ENCODE results near the gene ZNF544.
A peak's percentile ranks its signal among the peaks of the same experiment; 100 is the strongest.

The ZNF544 gene

DNA sequence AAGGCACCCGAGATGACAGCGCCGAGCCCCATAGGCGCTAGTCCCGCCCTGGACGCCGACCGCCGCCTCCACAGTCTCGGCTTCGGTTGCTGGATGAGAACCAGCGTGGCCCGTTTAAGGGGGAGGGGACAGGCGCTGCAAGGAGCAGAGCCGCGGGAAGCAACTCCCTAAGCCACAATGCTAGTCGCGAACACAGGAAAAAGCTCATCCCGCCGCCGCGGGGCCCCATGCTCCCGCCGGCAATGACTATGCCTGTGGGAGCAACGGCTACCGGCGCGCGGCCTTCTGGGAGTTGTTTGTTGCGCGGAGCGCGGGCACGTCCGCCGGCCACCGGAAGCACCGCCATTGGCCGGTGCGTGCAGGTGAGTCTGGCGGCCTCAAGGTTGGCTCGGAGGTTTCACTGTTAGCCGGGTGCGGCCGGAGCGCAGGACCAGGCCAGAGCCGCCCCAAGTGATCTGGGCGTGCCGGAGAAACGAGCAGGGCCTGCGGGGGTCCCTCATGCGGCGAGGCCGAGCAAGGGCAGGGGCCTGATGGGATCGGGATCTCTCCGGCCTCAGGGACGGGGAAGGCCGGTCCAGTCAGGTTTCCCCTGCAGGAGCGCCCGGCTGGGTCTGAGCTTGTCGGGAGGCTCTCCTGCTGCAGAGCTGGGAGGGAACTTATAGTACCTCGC lies at the start of gene ZNF544:
TSS of gene ZNF544 (plus strand) at position 330 of the 670 bp plus-strand sequence. CDS start 15,110 bp downstream, outside the sequence.
- TF ChIP-seq CTCF (conservative IDR thresholded peaks at IDR 0.05), result no peak
- TF ChIP-seq ZFX (IDR thresholded peaks at IDR 0.05), result peak; percentile 94
- peak within 1 kb of the TSS; percentile 89 for H3K27ac ChIP-seq

GRCh38 chr19:58181902-58182576 lies 46.7 kb upstream of the ZNF544 start:
- no peak for TF ChIP-seq ZFX (IDR thresholded peaks at IDR 0.05)
- TF ChIP-seq CTCF (conservative IDR thresholded peaks at IDR 0.05), result peak; percentile 75
- no peak overlapping the region; the same call in 1 of the 2 replicates for H3K27ac ChIP-seq

DNA sequence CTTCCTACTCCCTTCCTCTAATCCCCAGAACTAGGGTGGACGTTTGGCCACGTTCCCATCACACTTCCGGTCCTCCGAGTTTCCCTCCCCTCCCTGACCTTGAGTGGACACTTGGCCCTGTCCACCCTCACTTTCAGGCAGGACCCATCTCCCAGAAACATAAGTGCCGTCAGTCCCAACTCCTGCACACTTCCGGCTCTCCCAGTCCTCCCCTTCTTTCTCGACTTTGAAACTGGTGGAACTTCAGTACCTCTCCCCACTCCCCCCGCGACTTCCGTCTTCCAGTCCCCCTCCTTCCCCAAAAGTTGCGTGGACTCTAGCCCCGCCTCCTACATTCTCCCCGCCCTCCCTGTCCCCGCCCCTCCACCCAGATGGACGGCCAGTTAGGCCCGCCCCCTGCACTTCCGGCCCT lies 46.1 kb upstream of the ZNF544 start:
- TF ChIP-seq CTCF (conservative IDR thresholded peaks at IDR 0.05), result no peak
- TF ChIP-seq ZFX (IDR thresholded peaks at IDR 0.05), result no peak
- peak overlapping the region; percentile 74 for H3K27ac ChIP-seq

- H3K27ac ChIP-seq, result peak within 1 kb of the TSS; percentile 74
- TF ChIP-seq ZFX (IDR thresholded peaks at IDR 0.05) (no peak), CTCF (conservative IDR thresholded peaks at IDR 0.05) (no peak)
Measured at GRCh38 chr19:58182989-58183816, 45.5 kb upstream of the ZNF544 start, which contains the start of gene ZNF274. Gene ZNF274 (plus strand): TSS chr19:58183061. CDS start chr19:58183966, 905 bp downstream.

DNA sequence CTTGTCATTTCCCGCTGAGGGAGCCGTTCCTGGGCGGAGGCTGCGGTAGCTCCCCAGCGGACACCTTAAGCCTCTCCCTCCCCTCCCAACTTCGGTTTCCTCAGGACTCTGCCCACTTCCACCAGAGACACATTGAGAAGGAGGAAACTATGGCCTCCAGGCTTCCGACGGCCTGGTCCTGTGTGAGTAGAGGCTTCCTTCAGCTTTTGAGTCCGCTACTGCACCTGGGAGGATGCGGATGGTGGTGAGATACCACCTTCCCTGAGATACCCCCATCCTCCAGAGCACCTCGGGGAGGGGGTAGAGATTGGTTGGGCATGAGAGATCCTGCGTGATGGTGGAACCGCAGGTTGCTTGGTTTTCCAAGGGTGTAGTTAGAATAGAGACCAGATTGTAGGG lies 44.9 kb upstream of the ZNF544 start:
- peak overlapping the region; percentile 74 for H3K27ac ChIP-seq
- TF ChIP-seq ZFX (IDR thresholded peaks at IDR 0.05), result no peak
- no peak for TF ChIP-seq CTCF (conservative IDR thresholded peaks at IDR 0.05)

DNA sequence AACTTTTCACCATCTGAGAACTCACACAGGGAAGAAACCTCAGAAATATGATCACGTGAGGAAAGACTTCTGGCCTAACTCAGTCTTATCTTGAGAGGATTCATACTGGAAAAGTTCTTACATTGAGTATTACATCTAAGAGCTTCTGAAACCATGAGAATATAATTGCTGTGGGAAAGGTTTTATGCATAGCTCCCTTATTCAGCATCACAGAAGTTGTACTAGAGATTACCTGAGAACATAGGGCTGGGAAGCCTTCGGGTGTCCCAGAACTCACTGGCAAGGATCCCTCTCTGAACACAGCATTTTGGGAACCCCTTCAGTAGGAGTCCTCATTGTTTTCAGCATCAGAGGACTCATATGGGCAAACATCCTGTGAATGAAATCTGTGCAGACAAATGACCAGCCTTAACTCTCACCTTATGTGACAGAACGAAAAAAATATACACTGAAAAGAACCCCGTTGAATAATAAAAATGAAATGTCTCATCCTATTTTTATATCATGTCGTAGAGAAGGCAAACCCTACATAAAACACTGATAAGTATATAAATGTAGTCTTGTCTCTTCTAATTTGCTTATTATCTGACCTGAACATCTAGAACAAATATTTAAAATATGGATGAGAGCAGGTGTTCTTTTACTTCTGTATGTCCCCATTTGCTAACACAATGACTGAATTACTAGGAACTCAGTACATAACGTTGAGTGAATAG lies 31.7 kb upstream of the ZNF544 start:
- no peak for TF ChIP-seq ZFX (IDR thresholded peaks at IDR 0.05)
- no peak for TF ChIP-seq CTCF (conservative IDR thresholded peaks at IDR 0.05)
- H3K27ac ChIP-seq, result no peak overlapping the region
